Liver (tissue), 9 donors: ENCODE results near the gene LRRC15. TPM values are rescaled to one million over a fixed set of nuclear protein-coding genes. Genes with fewer than 3 reads are reported as not detected.

Experiments used
- DNase-seq: peaks from one replicate; pipeline ENCODE4 v3.0.0-alpha.2; 2017; ENCODE audit warnings: low spot score
- H3K27ac ChIP-seq, 2 donors: one replicate each; pipeline ENCODE4 v1.7.0; 2013; ENCODE audit warnings: inconsistent platforms in 2 of 2, low read length in 2 of 2, control low read depth in 1 of 2, low read depth in 1 of 2, mild to moderate bottlenecking in 1 of 2
- H3K27me3 ChIP-seq, 4 donors: one replicate each; pipeline versions ENCODE4 v1.6.1 to v1.7.0; 2013; ENCODE audit warnings: low read length in 3 of 4, inconsistent platforms in 1 of 4, mild to moderate bottlenecking in 1 of 4, moderate library complexity in 1 of 4; ENCODE audit not compliant: control insufficient read depth in 4 of 4, insufficient read depth in 4 of 4
- H3K36me3 ChIP-seq, 4 donors: one replicate each; pipeline versions ENCODE4 v1.6.1 to v1.7.0; 2013; ENCODE audit warnings: low read length in 3 of 4, mild to moderate bottlenecking in 3 of 4, low read depth in 1 of 4, moderate library complexity in 1 of 4; ENCODE audit not compliant: control insufficient read depth in 4 of 4, insufficient read depth in 3 of 4
- H3K4me1 ChIP-seq, 4 donors: one replicate each; pipeline versions ENCODE4 v1.6.1 to v1.7.0; 2013; ENCODE audit warnings: low read length in 3 of 4, mild to moderate bottlenecking in 3 of 4, moderate library complexity in 1 of 4; ENCODE audit not compliant: control insufficient read depth in 4 of 4, insufficient read depth in 4 of 4
- H3K4me3 ChIP-seq, 3 donors: one replicate each; pipeline versions ENCODE4 v1.6.1 to v1.7.0; 2013; ENCODE audit warnings: low read length in 3 of 3, control low read depth in 1 of 3, low read depth in 1 of 3, mild to moderate bottlenecking in 1 of 3
- H3K9ac ChIP-seq, 2 donors: one replicate each; pipeline ENCODE4 v1.7.0; 2013; ENCODE audit warnings: low read length in 2 of 2, mild to moderate bottlenecking in 2 of 2, moderate library complexity in 2 of 2, control low read depth in 1 of 2, low read depth in 1 of 2
- H3K9me3 ChIP-seq, 4 donors: one replicate each; pipeline versions ENCODE4 v1.6.1 to v1.7.0; 2013; ENCODE audit warnings: low read length in 3 of 4; ENCODE audit not compliant: control insufficient read depth in 4 of 4
- ATF3 ChIP-seq: IDR thresholded peaks from 2 replicates; pipeline ENCODE4 v1.6.1; 2016; ENCODE audit warnings: antibody characterized with exemption
- EGR1 ChIP-seq, 2 donors: IDR thresholded peaks; 2 replicates each; pipeline ENCODE4 v1.6.1; 2016 to 2018; ENCODE audit warnings: antibody characterized with exemption in 2 of 2, low read depth in 2 of 2
- FOXA1 ChIP-seq: IDR thresholded peaks from 2 replicates; pipeline ENCODE4 v1.6.1; 2016; ENCODE audit warnings: antibody characterized with exemption
- MAX ChIP-seq: IDR thresholded peaks from 2 replicates; pipeline ENCODE4 v1.6.1; 2016; ENCODE audit warnings: antibody characterized with exemption
- NR2F2 ChIP-seq: IDR thresholded peaks from 2 replicates; pipeline ENCODE4 v1.6.1; 2016; ENCODE audit warnings: antibody characterized with exemption
- WGBS: extraction: QIAGEN DNeasy Blood & Tissue Kit; methylation state at CpG from one replicate; pipeline ENCODE4 v1.1.7; 2013; 5-methylcytosine and 5-hydroxymethylcytosine counted together
- polyA plus RNA-seq, 2 donors: library from polyadenylated mRNA; stranded (reverse) in 1 of 2; unstranded in 1 of 2; fragments of 200-250 nt in 1 of 2; fragments of >200 nt in 1 of 2; fragmentation: Nextera tagmentation in 1 of 2; extraction: Ambion mirVana in 1 of 2; gene quantifications; one replicate each; pipeline versions ENCODE4 v1.2.1 to v1.2.3, GENCODE V29; 2013 to 2015
- total RNA-seq, 2 donors: library from RNA; depleted of rRNA; stranded (reverse); fragments of >200 nt; gene quantifications; one replicate each; pipeline ENCODE4 v1.2.3, GENCODE V29; 2014
- TF ChIP-seq, protein P1 (sequence below): IDR thresholded peaks from 2 replicates; pipeline ENCODE4 v1.6.1; 2016; ENCODE audit warnings: antibody characterized with exemption
- TF ChIP-seq, protein P2 (sequence below): fragments of 150-350 bp; IDR thresholded peaks from 2 replicates; pipeline ENCODE4 v1.5.1; 2017; ENCODE audit warnings: improper control_type of control experiment, low read depth, low read length; ENCODE audit not compliant: missing input control
- donor health status: healthy.
- donor health status: healthy.
- donor health status: healthy.
- donor health status: healthy.
- donor health status: healthy.

Gene LRRC15
- total and polyA plus RNA-seq, 4 donors = 0.03 to 0.08 (median 0.05) TPM; not detected in 1

DNA sequence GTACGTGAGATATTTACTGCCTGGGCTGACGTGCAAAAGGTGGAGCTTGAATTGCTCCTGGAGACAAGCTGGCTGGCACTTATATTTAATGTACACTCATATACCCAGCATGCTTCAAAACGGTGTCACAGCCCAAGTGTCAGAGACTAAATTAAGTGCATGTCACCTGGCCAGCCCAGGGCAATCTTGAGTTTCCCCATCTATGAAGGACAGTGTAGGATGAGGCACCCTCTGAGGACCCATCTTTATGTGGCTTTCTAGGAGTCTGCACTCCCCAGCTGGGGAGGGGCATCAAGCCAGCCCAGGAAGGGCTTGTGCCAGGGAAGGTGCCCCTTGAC is 5.3 kb downstream of the LRRC15 start:
- Histone ChIP-seq H3K27ac (peak overlapping the region in 1 of 2 donors; percentile 1), H3K27me3 (peaks cover 0 to 4% (median 0%) of the 10 kb centered on the region in 4 donors), H3K9me3 (no peaks in the 10 kb centered on the region), H3K36me3 (no peaks in the 10 kb centered on the region), H3K9ac (no peak overlapping the region), H3K4me3 (no peak overlapping the region), H3K4me1 (peaks cover 0 to 7% (median 3%) of the 10 kb centered on the region in 4 donors)
- no peak for DNase-seq
- TF ChIP-seq ATF3 = no peak
- TF ChIP-seq MAX = no peak
- no peak for TF ChIP-seq FOXA1
- no peak for TF ChIP-seq EGR1 (IDR thresholded peaks at IDR 0.05; ENCODE audit: low read depth in 2 of 2)
- 80% methylated on average over 3 of the region's 3 CpGs for WGBS

DNA sequence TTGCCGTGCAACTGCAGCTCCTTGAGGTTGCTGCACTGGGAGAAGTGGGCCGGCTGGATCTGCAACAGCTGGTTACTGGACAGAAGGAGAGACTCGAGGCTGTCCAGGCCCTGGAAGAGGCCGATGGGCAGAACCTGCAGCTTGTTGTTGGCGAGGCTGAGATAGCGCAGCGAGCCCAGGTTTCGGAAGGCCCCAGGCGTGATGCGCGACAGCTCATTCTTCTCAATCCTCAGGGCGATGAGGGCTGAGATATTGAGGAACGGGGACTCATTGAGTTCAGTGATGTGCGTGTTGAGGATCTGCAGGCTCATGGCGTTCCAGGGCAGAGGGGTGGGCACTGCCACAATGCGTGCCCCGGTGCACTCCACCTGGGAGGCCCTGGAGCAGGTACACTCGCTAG is 9.0 kb downstream of the LRRC15 start:
- no peak for TF ChIP-seq MAX
- no peak for TF ChIP-seq NR2F2
- no peaks in the 10 kb centered on the region for H3K9me3 ChIP-seq

DNA sequence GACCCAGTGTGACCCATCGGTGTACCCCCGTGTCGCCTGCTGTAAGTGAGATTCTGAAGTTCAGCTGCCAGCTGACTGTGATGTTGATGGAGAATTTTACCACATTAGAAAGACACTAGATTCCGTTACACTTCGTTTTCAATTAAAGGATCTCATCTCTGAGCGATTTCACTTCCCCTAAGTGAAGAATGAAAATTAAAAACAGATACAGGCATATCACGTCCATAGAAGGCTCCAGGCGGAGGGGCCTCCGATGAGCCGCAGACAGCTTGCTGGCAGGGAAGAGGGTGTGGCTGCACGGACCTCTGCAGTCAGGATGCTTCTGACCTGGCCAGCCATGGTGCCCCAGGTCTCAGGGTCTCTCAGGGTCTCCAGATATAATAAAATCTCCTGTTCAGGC is 11.9 kb downstream of the LRRC15 start:
- whole genome bisulfite sequencing = 91% methylated on average over 11 of the region's 11 CpGs
- no peak overlapping the region for H3K27ac ChIP-seq
- TF ChIP-seq, protein P1, sequence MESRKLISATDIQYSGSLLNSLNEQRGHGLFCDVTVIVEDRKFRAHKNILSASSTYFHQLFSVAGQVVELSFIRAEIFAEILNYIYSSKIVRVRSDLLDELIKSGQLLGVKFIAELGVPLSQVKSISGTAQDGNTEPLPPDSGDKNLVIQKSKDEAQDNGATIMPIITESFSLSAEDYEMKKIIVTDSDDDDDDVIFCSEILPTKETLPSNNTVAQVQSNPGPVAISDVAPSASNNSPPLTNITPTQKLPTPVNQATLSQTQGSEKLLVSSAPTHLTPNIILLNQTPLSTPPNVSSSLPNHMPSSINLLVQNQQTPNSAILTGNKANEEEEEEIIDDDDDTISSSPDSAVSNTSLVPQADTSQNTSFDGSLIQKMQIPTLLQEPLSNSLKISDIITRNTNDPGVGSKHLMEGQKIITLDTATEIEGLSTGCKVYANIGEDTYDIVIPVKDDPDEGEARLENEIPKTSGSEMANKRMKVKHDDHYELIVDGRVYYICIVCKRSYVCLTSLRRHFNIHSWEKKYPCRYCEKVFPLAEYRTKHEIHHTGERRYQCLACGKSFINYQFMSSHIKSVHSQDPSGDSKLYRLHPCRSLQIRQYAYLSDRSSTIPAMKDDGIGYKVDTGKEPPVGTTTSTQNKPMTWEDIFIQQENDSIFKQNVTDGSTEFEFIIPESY = no peak
- H3K4me1 ChIP-seq = no peaks in the 10 kb centered on the region
- no peak overlapping the region for H3K9ac ChIP-seq
- H3K36me3 ChIP-seq = no peaks in the 10 kb centered on the region
- no peaks in the 10 kb centered on the region for H3K9me3 ChIP-seq
- DNase-seq = no peak
- no peaks in the 10 kb centered on the region for H3K27me3 ChIP-seq
- no peak overlapping the region for H3K4me3 ChIP-seq

More for the DNA sequence above, 9.0 kb downstream of the LRRC15 start:
- no peak for DNase-seq
- no peak overlapping the region for H3K27ac ChIP-seq
- H3K27me3 ChIP-seq = no peaks in the 10 kb centered on the region
- no peak overlapping the region for H3K4me3 ChIP-seq
- H3K9ac ChIP-seq = no peak overlapping the region
- H3K4me1 ChIP-seq = peaks cover 0 to 7% (median 3%) of the 10 kb centered on the region in 4 donors
- H3K36me3 ChIP-seq = no peaks in the 10 kb centered on the region
- 93% methylated on average over 18 of the region's 18 CpGs for WGBS

DNA sequence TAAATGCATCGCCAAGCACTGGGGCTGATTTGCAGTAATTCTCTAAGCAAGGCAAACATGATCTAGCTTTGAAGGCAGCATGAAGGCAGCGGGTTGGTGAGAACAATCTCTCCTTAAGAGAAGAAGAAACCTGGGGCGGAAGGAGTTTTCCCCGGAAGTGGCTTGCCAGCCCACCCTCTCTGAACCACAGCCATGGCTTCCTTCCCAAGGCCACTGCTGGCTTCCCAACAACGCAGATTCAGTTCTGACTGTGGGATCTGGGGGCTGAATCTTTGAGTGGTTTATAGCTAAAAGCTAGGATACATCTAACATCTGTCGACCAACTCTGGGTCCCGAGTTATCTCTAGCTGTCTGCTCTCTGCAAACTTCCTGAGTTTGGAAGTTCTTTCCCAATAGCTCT is 14.2 kb downstream of the LRRC15 start:
- DNase-seq = no peak

More for the DNA sequence above, 14.2 kb downstream of the LRRC15 start:
- Histone ChIP-seq H3K27me3 (no peaks in the 10 kb centered on the region), H3K4me1 (peaks cover 0 to 8% (median 4%) of the 10 kb centered on the region in 4 donors), H3K9me3 (no peaks in the 10 kb centered on the region), H3K36me3 (no peaks in the 10 kb centered on the region), H3K27ac (no peak overlapping the region), H3K9ac (no peak overlapping the region), H3K4me3 (no peak overlapping the region)
- WGBS = 80% methylated on average over 7 of the region's 7 CpGs
- no peak for TF ChIP-seq EGR1 (IDR thresholded peaks at IDR 0.05; ENCODE audit: low read depth in 2 of 2)
- TF ChIP-seq, protein P2, sequence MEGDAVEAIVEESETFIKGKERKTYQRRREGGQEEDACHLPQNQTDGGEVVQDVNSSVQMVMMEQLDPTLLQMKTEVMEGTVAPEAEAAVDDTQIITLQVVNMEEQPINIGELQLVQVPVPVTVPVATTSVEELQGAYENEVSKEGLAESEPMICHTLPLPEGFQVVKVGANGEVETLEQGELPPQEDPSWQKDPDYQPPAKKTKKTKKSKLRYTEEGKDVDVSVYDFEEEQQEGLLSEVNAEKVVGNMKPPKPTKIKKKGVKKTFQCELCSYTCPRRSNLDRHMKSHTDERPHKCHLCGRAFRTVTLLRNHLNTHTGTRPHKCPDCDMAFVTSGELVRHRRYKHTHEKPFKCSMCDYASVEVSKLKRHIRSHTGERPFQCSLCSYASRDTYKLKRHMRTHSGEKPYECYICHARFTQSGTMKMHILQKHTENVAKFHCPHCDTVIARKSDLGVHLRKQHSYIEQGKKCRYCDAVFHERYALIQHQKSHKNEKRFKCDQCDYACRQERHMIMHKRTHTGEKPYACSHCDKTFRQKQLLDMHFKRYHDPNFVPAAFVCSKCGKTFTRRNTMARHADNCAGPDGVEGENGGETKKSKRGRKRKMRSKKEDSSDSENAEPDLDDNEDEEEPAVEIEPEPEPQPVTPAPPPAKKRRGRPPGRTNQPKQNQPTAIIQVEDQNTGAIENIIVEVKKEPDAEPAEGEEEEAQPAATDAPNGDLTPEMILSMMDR = no peak
